ENCODE measurements around the gene ADGRB3.

DNA sequence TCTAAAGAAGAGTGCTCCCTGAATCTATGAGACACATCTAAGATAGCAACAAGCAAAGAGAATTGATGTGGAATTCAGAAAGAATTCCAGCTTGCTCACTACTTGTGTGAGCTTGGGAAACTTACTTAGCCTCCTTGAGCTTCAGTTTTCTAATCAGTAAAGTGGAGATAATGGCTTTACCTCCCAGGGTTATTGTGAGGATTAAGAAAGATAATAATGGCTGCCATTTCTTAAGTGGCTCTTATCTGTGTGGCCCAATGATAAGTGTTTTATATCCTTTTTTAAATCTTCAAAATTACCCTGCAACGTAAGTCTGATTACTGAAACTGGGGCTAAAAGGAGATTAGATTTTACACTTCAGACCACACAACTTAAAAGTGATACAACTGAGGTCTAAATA is 743.2 kb downstream of the ADGRB3 start:
- TF ChIP-seq, protein P1, sequence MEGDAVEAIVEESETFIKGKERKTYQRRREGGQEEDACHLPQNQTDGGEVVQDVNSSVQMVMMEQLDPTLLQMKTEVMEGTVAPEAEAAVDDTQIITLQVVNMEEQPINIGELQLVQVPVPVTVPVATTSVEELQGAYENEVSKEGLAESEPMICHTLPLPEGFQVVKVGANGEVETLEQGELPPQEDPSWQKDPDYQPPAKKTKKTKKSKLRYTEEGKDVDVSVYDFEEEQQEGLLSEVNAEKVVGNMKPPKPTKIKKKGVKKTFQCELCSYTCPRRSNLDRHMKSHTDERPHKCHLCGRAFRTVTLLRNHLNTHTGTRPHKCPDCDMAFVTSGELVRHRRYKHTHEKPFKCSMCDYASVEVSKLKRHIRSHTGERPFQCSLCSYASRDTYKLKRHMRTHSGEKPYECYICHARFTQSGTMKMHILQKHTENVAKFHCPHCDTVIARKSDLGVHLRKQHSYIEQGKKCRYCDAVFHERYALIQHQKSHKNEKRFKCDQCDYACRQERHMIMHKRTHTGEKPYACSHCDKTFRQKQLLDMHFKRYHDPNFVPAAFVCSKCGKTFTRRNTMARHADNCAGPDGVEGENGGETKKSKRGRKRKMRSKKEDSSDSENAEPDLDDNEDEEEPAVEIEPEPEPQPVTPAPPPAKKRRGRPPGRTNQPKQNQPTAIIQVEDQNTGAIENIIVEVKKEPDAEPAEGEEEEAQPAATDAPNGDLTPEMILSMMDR (IDR thresholded peaks at IDR 0.05): no peak
- TF ChIP-seq EZH2 (IDR thresholded peaks at IDR 0.05; ENCODE audit: borderline replicate concordance, insufficient read depth, low read depth, low read length, poor library complexity, severe bottlenecking): no peak
